B cell (primary cell): ENCODE data around the gene RPTOR. TPM values are rescaled to one million over a fixed set of nuclear protein-coding genes. Genes with fewer than 3 reads are reported as not detected.

Source experiments
- ATAC-seq: fragments of 200-7000 bp; cut with Tn5 transposase; one replicate; pipeline ENCODE4 v1.10.0; 2021; ENCODE audit warnings: low read depth, mild to moderate bottlenecking, moderate number of reproducible peaks, moderate library complexity
- CTCF ChIA-PET: fragments of 350-600 bp; sonication (Branson Sonifier 250); formaldehyde crosslinking; loops from one replicate; lab custom pipeline; 2021; ENCODE audit warnings: antibody characterized with exemption, inconsistent platforms; lab: Charles Lee
- POLR2A ChIA-PET: fragments of 350-600 bp; sonication (Branson Sonifier 250); formaldehyde crosslinking; loops from one replicate; lab custom pipeline; 2021; ENCODE audit warnings: antibody characterized with exemption; lab: Charles Lee
- DNase-seq: peaks from one replicate; pipeline ENCODE4 v3.0.0; 2013
- H2AFZ ChIP-seq: 2 replicates; pipeline ENCODE4 v1.6.1; 2012; ENCODE audit warnings: mild to moderate bottlenecking, low read depth, low read length; ENCODE audit not compliant: insufficient read depth, poor library complexity, severe bottlenecking
- H3K27ac ChIP-seq, 2 donors: 1 replicate in 1 of 2; 2 replicates in 1 of 2; pipeline ENCODE4 v1.5.1; 2012 to 2013; ENCODE audit warnings: low read length in 2 of 2, mild to moderate bottlenecking in 2 of 2, moderate library complexity in 1 of 2
- H3K27me3 ChIP-seq, 4 experiments: fragments of 200-600 bp in 1 of 4; sonication (generic) in 1 of 4; replicated peaks in 1 of 4; 1 replicate in 2 of 4; 2 replicates in 2 of 4; pipeline versions ENCODE4 v1.6.1 to v1.7.0; 2013 to 2016; ENCODE audit warnings: low read length in 3 of 4, mild to moderate bottlenecking in 2 of 4, mixed read lengths in 1 of 4, moderate library complexity in 1 of 4; ENCODE audit not compliant: insufficient read depth in 4 of 4, control insufficient read depth in 3 of 4; ENCODE audit errors: control extremely low read depth in 1 of 4
- H3K36me3 ChIP-seq, 2 experiments: replicated peaks in 1 of 2; 1 replicate in 1 of 2; 2 replicates in 1 of 2; pipeline versions ENCODE4 v1.6.1 to v1.7.1; 2013; ENCODE audit warnings: low read length in 1 of 2; ENCODE audit not compliant: insufficient read depth in 2 of 2, control insufficient read depth in 1 of 2; ENCODE audit errors: control extremely low read depth in 1 of 2, extremely low read depth in 1 of 2
- H3K4me1 ChIP-seq, 2 donors: fragments of 200-600 bp in 1 of 2; sonication (generic) in 1 of 2; 1 replicate in 1 of 2; 2 replicates in 1 of 2; pipeline versions ENCODE4 v1.5.1 to v1.6.1; 2013 to 2017; ENCODE audit warnings: low read length in 2 of 2; ENCODE audit not compliant: control insufficient read depth in 2 of 2, insufficient read depth in 2 of 2
- H3K4me2 ChIP-seq: replicated peaks from 2 replicates; pipeline ENCODE3; 2012; ENCODE audit warnings: mild to moderate bottlenecking, low read depth, low read length; ENCODE audit not compliant: poor library complexity, severe bottlenecking
- H3K4me3 ChIP-seq, 5 experiments: fragments of 200-600 bp in 1 of 5; sonication (generic) in 1 of 5; 1 replicate in 3 of 5; 2 replicates in 2 of 5; pipeline versions ENCODE4 v1.5.1 to v1.7.0; 2011 to 2016; ENCODE audit warnings: low read length in 4 of 5, mild to moderate bottlenecking in 4 of 5, low read depth in 2 of 5, control low read depth in 1 of 5, moderate library complexity in 1 of 5; ENCODE audit not compliant: insufficient read depth in 1 of 5; ENCODE audit errors: control extremely low read depth in 1 of 5, extremely low read depth in 1 of 5
- H3K79me2 ChIP-seq: fragments of 200-600 bp; sonication (generic); one replicate; pipeline ENCODE4 v1.6.0; 2016; ENCODE audit warnings: low read length; ENCODE audit not compliant: control insufficient read depth, insufficient read depth
- H3K9ac ChIP-seq: fragments of 200-600 bp; sonication (generic); 2 replicates; pipeline ENCODE4 v1.6.1; 2017; ENCODE audit warnings: mild to moderate bottlenecking, low read length, moderate library complexity
- H3K9me3 ChIP-seq, 3 donors: one replicate each; pipeline versions ENCODE4 v1.6.1 to v1.7.1; 2013; ENCODE audit warnings: low read length in 2 of 3; ENCODE audit not compliant: control insufficient read depth in 2 of 3, insufficient read depth in 1 of 3; ENCODE audit errors: control extremely low read depth in 1 of 3
- H4K20me1 ChIP-seq: 2 replicates; pipeline ENCODE4 v1.6.0; 2012; ENCODE audit warnings: mild to moderate bottlenecking, low read length; ENCODE audit not compliant: insufficient read depth, control insufficient read depth, poor library complexity, severe bottlenecking
- H3K27ac Mint-ChIP-seq: one replicate; pipeline ENCODE4 v1.8.0; 2021; ENCODE audit warnings: mixed read lengths
- H3K27me3 Mint-ChIP-seq: one replicate; pipeline ENCODE4 v1.8.0; 2021; ENCODE audit warnings: mixed read lengths
- H3K4me1 Mint-ChIP-seq: one replicate; pipeline ENCODE4 v1.8.0; 2021; ENCODE audit warnings: mixed read lengths
- H3K4me3 Mint-ChIP-seq: one replicate; pipeline ENCODE4 v1.8.0; 2021; ENCODE audit warnings: mixed read lengths
- H3K9me3 Mint-ChIP-seq: one replicate; pipeline ENCODE4 v1.8.0; 2022; ENCODE audit warnings: mixed read lengths; ENCODE audit not compliant: insufficient read depth
- EZH2 ChIP-seq: IDR thresholded peaks from 2 replicates; pipeline ENCODE4 v1.6.1; 2012; ENCODE audit warnings: borderline replicate concordance, low read depth, mild to moderate bottlenecking, moderate library complexity, low read length; ENCODE audit not compliant: insufficient read depth, poor library complexity, severe bottlenecking
- WGBS: methylation state at CpG from one replicate; pipeline ENCODE4 v1.1.5; 2013; ENCODE audit warnings: missing lambda C conversion rate; ENCODE audit not compliant: insufficient coverage; 5-methylcytosine and 5-hydroxymethylcytosine counted together
- intact Hi-C: fragments of 100-400 bp; cut with micrococcal nuclease; formaldehyde crosslinking; loops from one replicate; pipeline ENCODE4 v1.10.0; 2022
- polyA plus RNA-seq: library from polyadenylated mRNA; depleted of rRNA; stranded (reverse); fragments of >200 nt; gene quantifications from 2 replicates; pipeline ENCODE4 v1.2.3, GENCODE V29; 2012
- total RNA-seq, 2 donors: library from RNA; stranded (reverse); fragments of 120-200 nt in 1 of 2; gene quantifications; 1 replicate in 1 of 2; 2 replicates in 1 of 2; pipeline versions ENCODE4 v1.2.3 to v1.2.4, GENCODE V29; 2013 to 2022
- TF ChIP-seq, protein P1 (sequence below): fragments of 200-600 bp; IDR thresholded peaks from one replicate; pipeline ENCODE4 v1.8.0; 2022; ENCODE audit warnings: antibody characterized with exemption, mild to moderate bottlenecking

The RPTOR gene
- total and polyA plus RNA-seq, 2 donors (not counting 1 experiment from before 2014, with no cell fraction given), result 13.4 to 58.8 TPM

DNA sequence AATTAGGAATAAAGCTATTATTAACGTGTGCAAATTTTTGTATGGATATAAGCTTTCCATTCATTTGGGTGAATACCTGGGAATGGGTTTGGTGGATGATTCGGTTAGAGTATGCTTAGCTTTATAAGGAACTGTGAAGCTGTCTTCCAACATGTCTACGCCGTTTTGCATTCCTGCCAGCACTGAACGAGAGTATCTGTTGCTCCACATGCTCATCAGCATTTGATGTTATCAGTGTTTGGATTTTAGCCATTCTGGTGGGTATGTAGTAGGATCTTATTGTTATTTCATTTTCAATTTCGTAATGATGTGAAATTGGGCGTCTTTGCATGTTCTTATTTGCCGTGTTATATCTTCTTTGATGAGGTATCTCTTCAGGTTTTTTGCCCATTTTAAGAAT, 168.0 kb downstream of the RPTOR start:
- POLR2A ChIA-PET, result no interaction called here
- H3K27me3 Mint-ChIP-seq, result no peaks in the 10 kb centered on the region
- Histone ChIP-seq H3K4me2 (no peak overlapping the region), H3K27ac (no peak overlapping the region), H3K27me3 (no peaks in the 10 kb centered on the region), H3K4me1 (no peaks in the 10 kb centered on the region), H3K4me3 (no peak overlapping the region), H3K36me3 (peaks cover 0 to 17% of the 10 kb centered on the region in 2 experiments), H3K9me3 (no peaks in the 10 kb centered on the region), H3K9ac (no peak overlapping the region), H4K20me1 (peaks cover 6% of the 10 kb centered on the region), H3K79me2 (peaks cover 45% of the 10 kb centered on the region), H2AFZ (no peak overlapping the region)
- DNase-seq (no peak), ATAC-seq (no peak)
- intact Hi-C loops, result no loop called here
- no peak overlapping the region for H3K27ac Mint-ChIP-seq
- 99% methylated on average over 8 of the region's 8 CpGs for WGBS
- CTCF ChIA-PET, result no interaction called here
- H3K4me3 Mint-ChIP-seq, result no peak overlapping the region
- no peak for TF ChIP-seq EZH2
- TF ChIP-seq, protein P1, sequence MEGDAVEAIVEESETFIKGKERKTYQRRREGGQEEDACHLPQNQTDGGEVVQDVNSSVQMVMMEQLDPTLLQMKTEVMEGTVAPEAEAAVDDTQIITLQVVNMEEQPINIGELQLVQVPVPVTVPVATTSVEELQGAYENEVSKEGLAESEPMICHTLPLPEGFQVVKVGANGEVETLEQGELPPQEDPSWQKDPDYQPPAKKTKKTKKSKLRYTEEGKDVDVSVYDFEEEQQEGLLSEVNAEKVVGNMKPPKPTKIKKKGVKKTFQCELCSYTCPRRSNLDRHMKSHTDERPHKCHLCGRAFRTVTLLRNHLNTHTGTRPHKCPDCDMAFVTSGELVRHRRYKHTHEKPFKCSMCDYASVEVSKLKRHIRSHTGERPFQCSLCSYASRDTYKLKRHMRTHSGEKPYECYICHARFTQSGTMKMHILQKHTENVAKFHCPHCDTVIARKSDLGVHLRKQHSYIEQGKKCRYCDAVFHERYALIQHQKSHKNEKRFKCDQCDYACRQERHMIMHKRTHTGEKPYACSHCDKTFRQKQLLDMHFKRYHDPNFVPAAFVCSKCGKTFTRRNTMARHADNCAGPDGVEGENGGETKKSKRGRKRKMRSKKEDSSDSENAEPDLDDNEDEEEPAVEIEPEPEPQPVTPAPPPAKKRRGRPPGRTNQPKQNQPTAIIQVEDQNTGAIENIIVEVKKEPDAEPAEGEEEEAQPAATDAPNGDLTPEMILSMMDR, result no peak
- H3K9me3 Mint-ChIP-seq, result no peaks in the 10 kb centered on the region
- H3K4me1 Mint-ChIP-seq, result peaks cover 3% of the 10 kb centered on the region

DNA sequence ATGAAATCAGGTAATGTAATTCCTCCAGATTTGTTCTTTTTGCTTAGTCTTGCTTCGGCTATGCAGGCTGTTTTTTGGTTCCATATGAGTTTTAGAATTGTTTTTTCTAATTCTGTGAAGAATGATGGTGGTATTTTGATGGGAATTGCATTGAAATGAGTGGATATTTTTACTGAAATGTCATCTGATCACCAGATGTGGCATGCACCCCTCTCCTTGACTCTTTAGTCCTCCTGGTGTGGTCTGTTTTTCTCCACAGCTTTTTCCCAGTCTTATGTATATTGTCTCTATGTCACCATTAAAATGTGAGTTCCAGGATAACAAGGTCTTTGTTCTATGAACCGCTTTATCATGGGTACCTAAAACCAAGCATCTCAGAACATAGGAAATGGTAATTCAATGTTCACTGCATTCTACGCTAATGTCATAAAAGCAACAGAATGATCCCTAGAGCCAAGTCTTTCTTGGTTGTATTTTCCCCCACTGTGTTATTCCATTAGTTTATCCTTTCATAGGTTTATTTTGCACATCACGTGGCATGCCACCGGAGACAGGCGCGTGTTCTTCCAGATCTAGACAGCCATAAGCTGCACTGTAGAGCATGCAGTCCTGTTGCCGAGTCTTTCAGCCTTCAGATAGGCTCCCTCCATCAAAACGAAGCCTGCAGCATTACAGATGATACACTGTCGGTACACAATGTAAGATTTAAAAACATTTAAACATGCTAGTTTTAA, 172.5 kb downstream of the RPTOR start:
- Mint-ChIP-seq H3K4me3 (no peak overlapping the region), H3K4me1 (peaks cover 10% of the 10 kb centered on the region), H3K27ac (no peak overlapping the region), H3K9me3 (no peaks in the 10 kb centered on the region), H3K27me3 (no peaks in the 10 kb centered on the region)
- Histone ChIP-seq H3K4me3 (no peak overlapping the region), H3K9ac (no peak overlapping the region), H3K36me3 (peaks cover 0 to 3% of the 10 kb centered on the region in 2 experiments), H4K20me1 (peaks cover 14% of the 10 kb centered on the region), H2AFZ (no peak overlapping the region), H3K9me3 (no peaks in the 10 kb centered on the region), H3K27me3 (no peaks in the 10 kb centered on the region), H3K27ac (no peak overlapping the region), H3K4me2 (no peak overlapping the region), H3K4me1 (no peaks in the 10 kb centered on the region), H3K79me2 (peaks cover 65% of the 10 kb centered on the region)
- no peak for DNase-seq
- TF ChIP-seq, protein P1, result no peak
- no peak for TF ChIP-seq EZH2
- WGBS, result 99% methylated on average over 7 of the region's 10 CpGs
- POLR2A ChIA-PET, result no interaction called here
- CTCF ChIA-PET, result interaction anchor here (1.0 to 1.7 kb wide), 2 partner anchors 13 to 213 kb away, joined by 3 to 4 read pairs; no protein-coding TSS in a partner anchor
- intact Hi-C loops, result no loop called here
- ATAC-seq, result no peak
